ENCODE data around the gene TMCC2.
"Not testable (repeated sequence)": the region's sequence is repeated elsewhere in the genome, so short reads cannot be mapped to it uniquely, and the experiment has no call there.

Gene TMCC2

GRCh38 chr1:205229916-205230700, 2.4 kb downstream of the TMCC2 start:
- peak; percentile 4 for ATAC-seq
- Mint-ChIP-seq H3K27ac (no peak overlapping the region), H3K4me1 (peaks cover 74% of the 10 kb centered on the region), H3K27me3 (peaks cover 14% of the 10 kb centered on the region), H3K9me3 (no peaks in the 10 kb centered on the region), H3K4me3 (peak overlapping the region; percentile 86 to 100)
- DNase-seq = no peak

- no peak overlapping the region for H3K27ac Mint-ChIP-seq
- peak overlapping the region; percentile 39 to 100 for H3K4me3 Mint-ChIP-seq
- peaks cover 78% of the 10 kb centered on the region for H3K4me1 Mint-ChIP-seq
- H3K9me3 Mint-ChIP-seq = no peaks in the 10 kb centered on the region
- ATAC-seq (no peak), DNase-seq (no peak)
- peaks cover 12% of the 10 kb centered on the region for H3K27me3 Mint-ChIP-seq
Observed at GRCh38 chr1:205230982-205231381, 3.2 kb downstream of the TMCC2 start.

GRCh38 chr1:205232127-205232820, 4.5 kb downstream of the TMCC2 start:
- DNase-seq (no peak), ATAC-seq (no peak)
- H3K9me3 Mint-ChIP-seq = no peaks in the 10 kb centered on the region
- peaks cover 82% of the 10 kb centered on the region for H3K4me1 Mint-ChIP-seq
- peak overlapping the region in 1 of 2 donors; percentile 6 for H3K27ac Mint-ChIP-seq
- peak overlapping the region; percentile 39 to 100 for H3K4me3 Mint-ChIP-seq
- H3K27me3 Mint-ChIP-seq = no peaks in the 10 kb centered on the region

GRCh38 chr1:205232945-205233397, 5.2 kb downstream of the TMCC2 start:
- H3K4me3 Mint-ChIP-seq = peak overlapping the region; percentile 68 to 100
- H3K27me3 Mint-ChIP-seq = no peaks in the 10 kb centered on the region
- DNase-seq (no peak), ATAC-seq (peak; percentile 14)
- H3K4me1 Mint-ChIP-seq = peaks cover 85% of the 10 kb centered on the region
- no peaks in the 10 kb centered on the region for H3K9me3 Mint-ChIP-seq
- peak overlapping the region; percentile 31 to 63 for H3K27ac Mint-ChIP-seq

DNA sequence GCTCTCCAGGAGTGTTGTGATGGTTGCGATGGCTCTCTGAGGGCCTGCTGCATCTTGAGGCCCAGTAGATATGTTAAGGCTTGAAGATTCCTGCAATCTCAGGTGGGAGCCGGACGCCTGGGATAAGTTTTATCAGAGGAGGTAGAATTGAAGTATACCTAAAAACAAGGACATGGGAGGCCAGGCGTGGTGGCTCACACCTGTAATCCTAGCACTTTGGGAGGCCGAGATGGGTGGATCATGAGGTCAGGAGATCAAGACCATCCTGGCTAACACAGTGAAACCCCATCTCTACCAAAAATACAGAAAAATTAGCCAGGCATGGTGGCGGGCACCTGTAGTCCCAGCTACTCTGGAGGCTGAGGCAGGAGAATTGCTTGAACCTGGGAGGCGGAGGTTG, 6.2 kb downstream of the TMCC2 start:
- not testable (repeated sequence) for H3K27me3 Mint-ChIP-seq

DNA sequence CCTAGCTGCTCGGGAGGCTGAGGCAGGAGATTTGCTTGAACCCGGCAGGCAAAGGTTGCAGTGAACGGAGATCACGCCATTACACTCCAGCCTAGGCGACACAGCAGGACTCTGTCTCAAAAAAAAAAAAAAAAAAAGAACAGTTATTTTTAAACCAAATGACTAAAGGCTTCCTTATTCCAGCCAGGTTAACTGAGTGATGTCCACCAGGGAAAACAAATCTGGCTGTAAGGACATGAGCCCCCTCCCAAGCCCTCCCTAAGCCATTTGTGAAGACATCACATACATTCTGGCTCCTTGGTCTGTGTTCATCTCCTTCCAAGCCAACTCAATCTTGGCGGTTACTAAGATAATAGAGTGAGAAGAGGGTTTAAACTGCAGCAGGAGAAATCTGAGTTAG, 8.2 kb downstream of the TMCC2 start:
- Mint-ChIP-seq H3K27ac (no peak overlapping the region), H3K27me3 (no peaks in the 10 kb centered on the region), H3K4me3 (no peak overlapping the region), H3K9me3 (no peaks in the 10 kb centered on the region), H3K4me1 (peaks cover 80% of the 10 kb centered on the region)
- no peak for DNase-seq
- no peak for ATAC-seq

More for the DNA sequence above, 6.2 kb downstream of the TMCC2 start:
- not testable (repeated sequence) for H3K27ac Mint-ChIP-seq, H3K9me3 Mint-ChIP-seq, ATAC-seq, DNase-seq
- H3K4me3 Mint-ChIP-seq = peak overlapping the region in 1 of 2 donors; percentile 60
- peaks cover 91% of the 10 kb centered on the region for H3K4me1 Mint-ChIP-seq

DNA sequence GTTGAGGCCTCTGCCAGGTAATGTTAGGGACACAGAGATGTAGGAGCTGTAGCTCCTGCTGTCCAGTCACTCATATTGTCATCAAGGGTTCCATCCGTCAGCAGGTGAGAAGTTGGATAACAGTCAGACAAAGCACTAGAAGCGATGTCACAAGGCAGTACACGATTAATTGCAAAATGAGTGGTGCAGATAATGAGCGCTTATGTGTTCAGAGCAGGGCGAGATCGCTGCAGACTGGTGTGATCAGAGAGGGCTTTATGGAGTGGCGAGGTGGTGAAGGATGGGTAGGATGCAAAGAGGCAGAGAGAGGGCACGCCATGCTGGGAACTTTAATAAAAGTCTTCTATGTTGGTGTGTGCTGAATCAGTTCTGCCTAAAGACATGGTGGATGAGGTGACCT, 8.8 kb downstream of the TMCC2 start:
- no peak for DNase-seq
- H3K4me3 Mint-ChIP-seq = peak overlapping the region in 1 of 2 donors; percentile 35
- no peaks in the 10 kb centered on the region for H3K27me3 Mint-ChIP-seq
- H3K4me1 Mint-ChIP-seq = peaks cover 75% of the 10 kb centered on the region
- H3K27ac Mint-ChIP-seq = peak overlapping the region; percentile 48 to 88
- no peak for ATAC-seq
- no peaks in the 10 kb centered on the region for H3K9me3 Mint-ChIP-seq

GRCh38 chr1:205236951-205237475, 9.3 kb downstream of the TMCC2 start:
- H3K27ac Mint-ChIP-seq = peak overlapping the region; percentile 48 to 92
- H3K9me3 Mint-ChIP-seq = no peaks in the 10 kb centered on the region
- ATAC-seq (no peak), DNase-seq (no peak)
- H3K4me1 Mint-ChIP-seq = peaks cover 70% of the 10 kb centered on the region
- peak overlapping the region; percentile 60 to 86 for H3K4me3 Mint-ChIP-seq
- H3K27me3 Mint-ChIP-seq = no peaks in the 10 kb centered on the region

GRCh38 chr1:205237526-205238484, 10.1 kb downstream of the TMCC2 start:
- H3K4me1 Mint-ChIP-seq = peaks cover 68% of the 10 kb centered on the region
- DNase-seq (peak in 1 of 2 donors; percentile 57), ATAC-seq (peak; percentile 85)
- no peaks in the 10 kb centered on the region for H3K27me3 Mint-ChIP-seq
- H3K27ac Mint-ChIP-seq = peak overlapping the region in 1 of 2 donors; percentile 98
- no peaks in the 10 kb centered on the region for H3K9me3 Mint-ChIP-seq
- peak overlapping the region; percentile 60 to 86 for H3K4me3 Mint-ChIP-seq

DNA sequence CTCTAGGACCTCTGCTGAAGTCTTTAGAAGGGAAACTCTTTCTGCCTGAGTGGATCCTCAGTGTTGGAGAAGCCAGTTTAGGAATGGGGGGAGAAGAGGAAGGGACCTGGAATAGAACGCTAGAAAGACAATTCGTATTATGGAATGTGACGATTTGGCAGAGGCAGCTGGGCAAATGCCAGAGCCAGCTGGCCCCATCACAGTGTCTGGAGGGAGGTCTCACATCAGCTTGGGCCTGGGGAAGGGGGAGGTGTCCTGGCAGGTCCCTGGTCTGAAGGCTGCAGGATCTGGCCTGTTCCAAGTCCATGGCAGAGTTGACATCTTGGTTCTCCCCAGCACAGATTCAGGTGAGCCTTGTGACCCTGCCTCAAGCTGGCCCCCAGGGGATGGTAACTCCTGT, 11.3 kb downstream of the TMCC2 start:
- Mint-ChIP-seq H3K27me3 (no peaks in the 10 kb centered on the region), H3K9me3 (no peaks in the 10 kb centered on the region), H3K27ac (no peak overlapping the region), H3K4me3 (peak overlapping the region in 1 of 2 donors; percentile 86), H3K4me1 (peaks cover 55% of the 10 kb centered on the region)
- ATAC-seq (no peak), DNase-seq (no peak)

- no peaks in the 10 kb centered on the region for H3K27me3 Mint-ChIP-seq
- no peak overlapping the region for H3K27ac Mint-ChIP-seq
- ATAC-seq (no peak), DNase-seq (no peak)
- no peak overlapping the region for H3K4me3 Mint-ChIP-seq
- H3K9me3 Mint-ChIP-seq = no peaks in the 10 kb centered on the region
- peaks cover 45% of the 10 kb centered on the region for H3K4me1 Mint-ChIP-seq
Observed at GRCh38 chr1:205240118-205240517, 12.4 kb downstream of the TMCC2 start.

DNA sequence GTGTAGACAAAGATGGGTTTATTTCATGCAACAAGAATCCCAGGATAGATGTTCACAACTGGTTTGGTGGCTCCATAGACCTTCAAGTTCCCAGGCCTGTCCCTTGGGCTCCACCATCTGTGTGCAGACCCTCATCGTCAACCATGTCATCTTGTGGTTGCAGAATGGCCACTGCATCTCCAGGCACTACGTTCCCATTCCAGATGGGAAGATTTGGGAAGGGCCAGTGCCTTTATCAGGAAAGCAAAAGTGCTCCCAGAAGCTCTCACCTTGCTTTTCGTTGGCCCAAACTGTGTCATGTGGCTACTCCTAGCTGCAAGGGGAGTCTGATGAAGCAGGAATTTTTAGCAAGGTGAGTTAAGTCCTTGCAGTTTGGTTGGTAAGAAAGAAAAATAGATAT, 12.8 kb downstream of the TMCC2 start:
- no peak overlapping the region for H3K4me3 Mint-ChIP-seq
- H3K9me3 Mint-ChIP-seq = no peaks in the 10 kb centered on the region
- no peak overlapping the region for H3K27ac Mint-ChIP-seq
- DNase-seq (no peak), ATAC-seq (no peak)
- peaks cover 41% of the 10 kb centered on the region for H3K4me1 Mint-ChIP-seq
- H3K27me3 Mint-ChIP-seq = no peaks in the 10 kb centered on the region

DNA sequence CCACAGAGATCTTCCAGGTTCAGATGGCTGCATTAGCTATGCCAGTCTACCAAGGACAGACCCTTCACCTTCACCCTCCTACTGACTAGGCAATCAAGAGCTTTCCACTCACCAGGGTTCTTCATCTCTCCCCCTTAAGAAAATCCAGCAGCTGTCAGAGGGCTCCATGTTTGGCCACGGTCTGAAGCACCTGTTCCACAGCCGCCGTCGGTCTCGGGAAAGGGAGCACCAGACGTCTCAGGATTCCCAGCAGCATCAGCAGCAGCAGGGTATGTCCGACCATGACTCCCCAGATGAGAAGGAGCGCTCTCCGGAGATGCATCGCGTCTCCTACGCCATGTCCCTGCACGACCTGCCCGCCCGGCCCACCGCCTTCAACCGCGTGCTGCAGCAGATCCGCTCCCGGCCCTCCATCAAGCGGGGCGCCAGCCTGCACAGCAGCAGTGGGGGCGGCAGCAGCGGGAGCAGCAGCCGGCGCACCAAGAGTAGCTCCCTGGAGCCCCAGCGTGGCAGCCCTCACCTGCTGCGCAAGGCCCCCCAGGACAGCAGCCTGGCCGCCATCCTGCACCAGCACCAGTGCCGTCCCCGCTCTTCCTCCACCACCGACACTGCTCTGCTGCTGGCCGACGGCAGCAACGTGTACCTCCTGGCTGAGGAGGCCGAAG, 13.8 kb downstream of the TMCC2 start:
- Mint-ChIP-seq H3K27ac (no peak overlapping the region), H3K27me3 (no peaks in the 10 kb centered on the region), H3K9me3 (no peaks in the 10 kb centered on the region), H3K4me3 (no peak overlapping the region), H3K4me1 (peaks cover 38% of the 10 kb centered on the region)
- no peak for ATAC-seq
- DNase-seq = no peak

DNA sequence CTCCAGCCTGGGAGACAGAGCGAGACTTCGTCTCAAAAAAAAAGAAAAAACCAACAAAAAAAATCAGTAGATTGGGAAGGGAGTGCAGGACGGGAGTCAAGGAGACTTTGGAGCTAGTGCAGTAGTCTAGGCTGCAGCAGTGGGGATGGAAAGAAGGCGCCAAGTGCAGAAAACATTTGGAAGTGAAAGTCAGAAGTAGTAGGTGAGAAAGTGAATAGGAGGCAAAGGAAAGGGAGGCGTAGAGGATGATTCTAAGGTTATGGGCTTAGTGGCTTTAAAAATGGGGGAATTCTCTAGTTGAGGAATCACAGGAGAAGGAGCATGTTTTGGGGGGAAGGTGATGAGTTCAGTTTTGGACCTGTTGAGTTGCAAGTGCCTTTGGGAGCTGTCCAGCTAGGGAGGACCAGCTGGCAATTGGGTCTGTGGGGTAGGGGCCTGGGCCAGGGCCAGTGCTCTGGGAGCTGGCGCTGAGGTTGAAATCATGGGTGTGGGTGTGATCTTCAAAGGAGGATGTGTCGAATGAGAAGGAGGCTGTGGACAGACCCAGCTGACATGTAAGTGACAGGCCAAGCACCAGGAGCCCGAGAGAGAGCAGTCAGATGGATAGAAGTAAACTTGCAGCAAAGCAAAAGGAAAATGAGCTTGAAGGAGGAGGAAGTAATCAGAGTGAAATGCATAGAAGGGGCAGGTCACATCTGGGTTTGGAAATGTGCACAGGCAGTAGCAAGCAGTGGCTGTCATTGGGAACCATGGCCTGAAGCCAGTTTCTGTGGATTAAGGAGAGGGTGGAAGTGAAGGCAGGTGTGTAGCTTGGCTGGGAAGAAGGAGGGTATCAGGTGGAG, 15.8 kb downstream of the TMCC2 start:
- H3K4me3 Mint-ChIP-seq = no peak overlapping the region
- no peaks in the 10 kb centered on the region for H3K27me3 Mint-ChIP-seq
- peaks cover 19% of the 10 kb centered on the region for H3K4me1 Mint-ChIP-seq
- no peak overlapping the region for H3K27ac Mint-ChIP-seq
- ATAC-seq (peak; percentile 29), DNase-seq (no peak)
- no peaks in the 10 kb centered on the region for H3K9me3 Mint-ChIP-seq

Measured in stimulated activated naive CD8-positive, alpha-beta T cell treated with anti-CD3 and anti-CD28 coated beads, Interleukin-15, amount 100 ng/mL, for 72 hours (primary cell).